NCI-H524 (cell line): ENCODE results near the gene SPINK6.

Experiments used
- DNase-seq, 2 experiments: peaks; one replicate each; lab custom pipeline; 2025; lab: John Stamatoyannopoulos, UW

Gene SPINK6, protein sequence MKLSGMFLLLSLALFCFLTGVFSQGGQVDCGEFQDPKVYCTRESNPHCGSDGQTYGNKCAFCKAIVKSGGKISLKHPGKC

DNA sequence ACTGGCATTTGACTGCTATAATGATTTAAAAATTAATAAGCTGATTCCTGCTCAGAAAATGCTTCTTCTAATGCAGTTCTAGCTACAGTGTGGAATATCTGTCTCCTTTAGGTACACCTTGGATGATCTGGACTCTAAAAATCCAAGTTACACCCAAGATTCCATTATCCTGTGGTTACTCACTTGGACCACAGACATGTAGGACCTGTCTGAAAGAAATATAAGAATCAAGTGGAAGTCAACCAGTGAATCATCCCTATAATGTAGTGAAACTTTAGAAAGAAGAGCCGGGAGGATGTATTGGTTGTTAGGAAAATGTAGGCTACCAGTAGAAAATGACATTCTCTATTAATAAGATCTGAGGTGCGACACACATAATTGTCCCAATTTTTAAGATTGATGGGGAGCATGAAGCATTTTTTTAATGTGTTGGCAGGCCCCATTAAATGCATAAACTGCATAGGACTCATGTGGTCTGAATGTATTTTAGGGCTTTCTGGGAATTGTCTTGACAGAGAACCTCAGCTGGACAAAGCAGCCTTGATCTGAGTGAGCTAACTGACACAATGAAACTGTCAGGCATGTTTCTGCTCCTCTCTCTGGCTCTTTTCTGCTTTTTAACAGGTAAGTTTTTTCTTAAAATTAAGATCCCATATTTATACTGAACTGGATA is at the start of gene SPINK6:
Gene SPINK6 (plus strand): TSS at position 512 of the 673 bp plus-strand sequence. CDS start 55 bp downstream, at position 567.
- DNase-seq, result no peak

DNA sequence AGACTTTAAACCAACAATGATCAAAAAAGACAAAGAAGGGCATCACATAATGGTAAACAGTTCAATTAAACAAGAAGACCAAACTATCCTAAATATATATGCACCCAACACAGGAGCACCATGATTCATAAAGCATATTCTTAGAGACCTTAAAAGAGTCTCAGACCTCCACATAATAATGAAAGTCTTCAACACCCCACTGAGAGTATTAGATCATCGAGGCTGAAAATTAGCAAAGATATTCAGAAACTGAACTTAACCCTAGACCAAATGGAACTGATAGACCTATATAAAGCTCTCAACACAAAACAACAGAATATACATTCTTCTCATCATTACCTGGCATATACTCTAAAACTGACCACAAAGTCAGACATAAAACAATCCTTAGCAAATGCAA is 46.2 kb upstream of the SPINK6 start:
- no peak for DNase-seq

DNA sequence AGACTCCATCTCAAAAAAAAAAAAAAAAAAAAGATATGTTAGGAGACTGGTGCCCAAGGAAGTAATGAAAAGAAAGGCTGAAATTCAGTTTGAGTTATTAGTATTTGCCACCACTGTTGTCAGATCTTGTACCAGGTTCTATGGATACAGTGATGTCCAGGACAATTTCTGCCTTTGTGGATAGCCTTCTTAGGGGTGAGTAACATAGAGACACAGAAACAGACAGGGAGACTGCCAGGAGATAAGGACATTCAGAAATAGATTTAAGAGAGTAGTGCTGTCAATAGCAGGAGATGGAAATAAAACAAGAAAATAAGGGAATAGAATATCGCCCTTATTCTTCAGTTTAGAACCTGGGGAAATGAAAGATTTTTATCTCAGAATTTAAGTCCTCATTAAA is 40.8 kb upstream of the SPINK6 start:
- DNase-seq, result no peak

DNA sequence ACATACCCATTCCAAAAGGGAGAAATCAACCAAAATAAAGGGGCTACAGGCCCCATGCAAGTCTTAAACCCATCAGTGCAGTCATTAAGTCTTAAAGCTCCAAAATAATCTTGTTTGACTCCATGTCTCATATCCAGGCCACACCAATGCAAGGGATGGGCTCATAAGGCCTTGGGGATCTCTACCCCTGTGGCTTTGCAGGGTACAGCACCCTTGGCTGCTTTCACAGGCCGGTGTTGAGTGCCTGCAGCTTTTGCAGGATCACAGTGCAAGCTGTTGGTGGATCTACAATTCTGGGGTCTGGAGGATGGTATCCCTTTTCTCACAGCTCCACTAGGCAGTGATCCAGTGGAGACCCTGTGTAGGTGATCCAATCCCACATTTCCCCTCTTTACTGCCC is 39.5 kb upstream of the SPINK6 start:
- no peak for DNase-seq

DNA sequence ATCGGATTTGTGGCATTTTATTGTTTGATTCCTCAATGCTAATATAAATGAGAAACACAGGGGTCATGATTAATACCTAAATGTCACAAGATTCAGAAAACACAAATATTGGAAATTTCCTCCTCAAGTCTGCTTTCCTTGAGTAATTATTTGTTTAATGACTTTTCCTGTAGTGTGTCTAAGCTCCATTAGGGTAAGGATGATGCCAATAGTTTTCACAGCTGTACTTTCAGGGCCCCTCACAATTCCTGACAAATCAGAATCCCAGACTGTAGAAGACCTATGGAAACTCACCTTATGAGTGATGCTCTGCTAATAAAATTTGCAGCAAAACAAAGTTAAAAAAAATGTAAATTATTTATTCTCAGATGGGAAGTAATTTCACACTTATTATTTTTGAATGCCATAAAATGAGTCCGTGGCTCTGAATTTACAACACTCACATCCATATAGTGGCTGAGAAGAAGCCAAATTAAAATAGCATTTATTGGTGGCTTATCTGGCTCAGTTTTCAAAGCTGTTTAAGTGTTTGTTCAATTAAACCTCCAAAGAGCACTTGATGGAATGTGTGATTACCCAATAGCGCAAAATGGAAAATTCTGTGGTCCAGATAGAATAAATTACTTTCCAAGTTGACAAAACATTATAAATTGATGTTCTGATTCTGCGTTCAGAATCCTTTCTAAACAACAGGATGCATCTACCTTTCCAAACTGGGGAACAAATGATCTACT is 36.1 kb upstream of the SPINK6 start:
- peak; percentile 12 to 71 for DNase-seq

DNA sequence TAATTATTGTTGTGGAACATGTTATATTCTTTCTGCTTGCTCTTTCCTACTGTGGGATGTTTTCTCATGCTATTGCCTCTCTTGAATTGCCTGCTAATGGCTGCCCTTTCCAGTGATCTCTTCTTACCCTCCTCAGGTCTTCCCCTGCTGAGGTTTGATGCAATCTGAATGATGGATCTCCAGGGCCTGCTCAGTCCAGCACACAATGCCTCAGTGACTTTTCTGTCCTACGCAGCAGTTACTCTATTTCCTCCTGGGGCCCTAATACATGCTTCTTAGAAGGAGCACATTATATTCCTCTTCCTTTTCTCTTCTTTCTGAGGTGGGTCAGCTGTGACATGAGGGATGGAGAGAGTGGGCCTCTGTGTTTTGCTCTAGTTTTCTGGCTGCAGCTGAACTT is 34.6 kb upstream of the SPINK6 start, which contains the start of gene SPINK14:
Gene SPINK14 (plus strand): TSS at position 301 of the 400 bp plus-strand sequence. CDS start 1,187 bp downstream, outside the sequence.
- DNase-seq, result no peak

DNA sequence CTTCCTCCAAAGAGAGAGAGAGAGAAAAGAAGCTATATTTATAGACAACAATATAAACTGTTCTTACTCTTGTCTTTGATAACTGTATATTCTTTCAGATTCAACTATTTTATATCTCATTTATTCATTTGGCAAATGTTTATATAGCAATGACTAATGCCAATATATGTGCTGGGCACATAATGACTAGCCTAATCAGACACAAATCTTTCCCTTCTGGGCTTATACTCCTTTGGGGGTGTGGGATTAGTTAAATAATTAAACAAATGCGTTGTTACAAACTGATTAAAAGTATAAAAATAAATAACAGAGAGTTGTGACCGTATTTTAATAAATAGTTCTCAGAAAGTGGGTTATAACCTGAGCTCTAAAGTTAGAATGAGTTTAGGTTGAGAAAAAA is 30.5 kb upstream of the SPINK6 start:
- no peak for DNase-seq

DNA sequence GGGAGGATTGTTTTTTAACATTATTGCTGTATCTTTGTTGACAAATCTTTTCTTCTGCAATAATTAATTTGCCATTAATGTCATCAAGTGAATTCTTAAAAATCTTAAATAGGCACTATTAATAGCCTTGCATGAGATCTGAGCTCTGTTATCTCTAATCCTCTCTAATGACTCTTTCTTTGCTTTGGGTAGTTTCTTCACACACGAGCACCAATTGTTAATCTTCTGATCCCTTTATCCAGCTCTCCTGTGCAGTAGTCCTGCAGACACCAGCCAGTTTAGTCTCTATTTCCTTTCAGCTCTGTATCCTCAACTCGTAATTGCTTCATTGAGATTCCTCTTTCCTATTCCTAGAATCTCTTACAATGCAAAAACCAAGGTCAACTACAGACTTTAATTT is 26.4 kb upstream of the SPINK6 start:
- peak in 1 of 2 experiments; percentile 63 for DNase-seq

DNA sequence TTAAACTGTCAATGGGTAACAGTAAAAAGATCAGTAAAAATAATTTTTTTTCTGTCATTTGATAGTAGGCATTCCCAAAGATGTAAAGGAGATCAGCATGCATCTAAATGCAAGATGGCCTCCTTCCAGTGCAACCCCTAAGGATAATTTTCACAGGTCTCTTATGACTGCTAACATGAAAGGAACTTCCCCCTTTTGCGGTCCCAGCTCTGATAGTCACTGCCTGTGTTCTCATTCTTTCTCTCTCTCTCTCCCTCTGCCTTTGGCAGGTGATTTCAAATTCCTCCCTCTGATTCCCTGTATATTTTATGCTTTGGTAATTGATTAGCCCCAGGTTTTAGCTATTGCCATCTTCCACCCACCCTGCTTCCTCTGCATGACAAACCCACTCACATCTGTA is 25.6 kb upstream of the SPINK6 start:
- DNase-seq, result no peak

DNA sequence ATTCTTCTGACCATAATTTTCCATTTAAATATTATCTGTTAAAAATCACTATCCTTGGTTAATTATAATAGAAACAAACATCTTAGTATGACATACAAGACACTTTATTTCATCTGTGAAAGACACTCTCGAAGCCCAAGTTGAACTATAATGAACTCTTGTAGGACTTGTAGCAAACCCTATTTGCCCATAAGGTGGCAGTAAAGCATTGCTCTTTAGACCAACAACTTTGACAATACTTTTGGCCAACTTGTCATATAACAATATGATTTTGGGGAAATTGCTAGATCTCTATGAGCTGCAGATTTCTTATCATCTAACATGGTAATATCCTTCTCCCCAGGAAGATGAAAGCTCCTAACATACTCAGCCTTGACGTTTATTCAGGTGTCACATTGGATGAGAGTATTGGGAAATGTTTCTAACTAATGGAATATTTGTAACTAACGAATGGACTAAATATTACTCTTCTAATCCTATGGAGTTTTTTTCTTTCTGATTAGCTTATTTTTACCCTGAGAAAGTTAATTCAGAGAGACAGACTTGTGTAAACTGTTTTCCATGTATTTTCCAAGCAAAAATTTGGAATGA is 23.5 kb upstream of the SPINK6 start:
- peak in 1 of 2 experiments; percentile 46 for DNase-seq

DNA sequence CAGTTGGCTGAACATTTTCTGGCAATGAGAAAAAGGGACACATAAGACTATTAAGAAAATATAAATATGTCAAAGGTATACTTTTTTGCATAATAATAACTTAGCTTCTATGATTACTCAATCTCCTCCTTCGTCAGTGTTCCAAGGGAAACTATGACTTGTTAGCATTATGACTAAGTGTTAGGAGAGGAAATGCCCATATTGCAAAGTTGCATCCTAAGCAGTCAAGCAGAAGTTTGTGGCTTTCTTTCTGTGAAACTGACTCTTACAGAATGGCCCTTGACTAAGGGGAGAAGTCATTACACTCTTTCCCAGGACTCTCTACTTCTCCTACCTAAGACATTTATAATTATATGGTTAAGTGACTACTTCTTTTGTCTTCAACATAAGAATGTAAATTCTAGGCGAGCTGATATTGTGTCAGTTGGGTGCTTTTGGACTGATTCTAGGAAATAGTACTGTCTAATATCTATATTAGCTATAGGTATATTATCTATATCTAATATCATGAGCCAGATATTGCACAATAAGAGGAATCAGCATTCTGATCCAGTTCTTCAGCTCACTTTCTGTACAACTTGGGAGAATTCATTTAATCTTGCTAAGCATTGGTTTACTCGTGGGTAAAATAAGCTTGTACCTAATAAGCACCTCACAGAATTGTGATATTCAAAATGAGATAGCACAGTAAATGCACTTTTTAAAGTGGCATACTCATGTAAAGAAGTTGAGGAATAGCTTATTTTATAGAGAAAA is 16.4 kb upstream of the SPINK6 start:
- DNase-seq, result no peak

DNA sequence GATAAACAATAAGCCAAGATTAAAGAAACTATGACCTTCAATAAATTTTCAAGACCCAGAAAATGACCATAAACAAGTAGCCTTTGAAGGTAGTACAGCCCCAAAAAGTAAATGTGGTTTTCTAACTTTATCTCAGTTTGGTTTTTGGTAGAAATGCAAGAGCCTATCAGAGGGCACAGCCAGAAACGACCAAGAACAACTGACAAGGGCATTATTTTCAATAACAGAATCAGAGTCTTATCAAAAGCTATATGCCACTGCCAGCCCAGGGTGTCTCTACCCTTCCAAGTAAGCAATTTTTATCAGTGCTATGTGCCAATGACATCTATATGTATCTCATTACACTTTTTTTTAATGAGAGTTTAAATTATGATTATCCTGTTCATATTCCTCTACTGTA is 11.8 kb upstream of the SPINK6 start:
- no peak for DNase-seq

DNA sequence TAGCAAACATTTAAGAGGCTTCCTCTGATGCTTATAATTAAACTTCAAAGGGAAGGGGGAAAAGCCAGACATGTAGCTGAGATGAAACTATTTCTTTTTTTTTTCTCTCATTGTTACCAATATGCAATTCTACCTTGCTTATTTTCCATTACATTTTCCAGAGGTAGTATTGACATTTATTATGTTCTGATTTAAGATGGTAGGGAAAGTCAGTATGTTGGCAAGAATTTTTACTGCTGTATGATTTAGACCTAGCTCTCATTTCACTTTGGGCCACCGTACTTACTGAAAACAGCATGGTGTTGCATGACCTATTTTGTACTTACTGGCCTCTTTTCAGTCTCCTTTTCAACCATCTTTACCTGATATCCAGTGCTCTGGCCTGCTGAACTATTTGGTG is 9.6 kb upstream of the SPINK6 start:
- DNase-seq, result no peak

DNA sequence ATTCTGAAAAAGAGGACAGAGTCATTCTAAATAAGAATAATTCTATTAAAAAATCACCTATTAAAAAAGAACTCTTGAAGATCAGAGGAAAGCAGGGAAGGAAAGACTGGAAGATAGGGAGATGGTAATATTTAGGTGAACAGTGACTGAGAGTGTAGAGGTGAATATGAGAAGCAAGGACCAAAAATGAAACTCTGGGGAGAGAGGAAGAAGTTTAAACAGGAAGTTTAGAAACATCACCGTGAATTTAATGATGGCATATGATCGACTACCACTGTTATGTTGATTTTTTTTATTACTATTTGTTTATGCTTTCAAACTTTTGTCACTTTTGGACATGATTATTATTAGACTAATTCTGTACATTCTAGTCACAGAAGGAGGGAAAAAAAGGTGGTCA is 1.7 kb upstream of the SPINK6 start:
- no peak for DNase-seq

DNA sequence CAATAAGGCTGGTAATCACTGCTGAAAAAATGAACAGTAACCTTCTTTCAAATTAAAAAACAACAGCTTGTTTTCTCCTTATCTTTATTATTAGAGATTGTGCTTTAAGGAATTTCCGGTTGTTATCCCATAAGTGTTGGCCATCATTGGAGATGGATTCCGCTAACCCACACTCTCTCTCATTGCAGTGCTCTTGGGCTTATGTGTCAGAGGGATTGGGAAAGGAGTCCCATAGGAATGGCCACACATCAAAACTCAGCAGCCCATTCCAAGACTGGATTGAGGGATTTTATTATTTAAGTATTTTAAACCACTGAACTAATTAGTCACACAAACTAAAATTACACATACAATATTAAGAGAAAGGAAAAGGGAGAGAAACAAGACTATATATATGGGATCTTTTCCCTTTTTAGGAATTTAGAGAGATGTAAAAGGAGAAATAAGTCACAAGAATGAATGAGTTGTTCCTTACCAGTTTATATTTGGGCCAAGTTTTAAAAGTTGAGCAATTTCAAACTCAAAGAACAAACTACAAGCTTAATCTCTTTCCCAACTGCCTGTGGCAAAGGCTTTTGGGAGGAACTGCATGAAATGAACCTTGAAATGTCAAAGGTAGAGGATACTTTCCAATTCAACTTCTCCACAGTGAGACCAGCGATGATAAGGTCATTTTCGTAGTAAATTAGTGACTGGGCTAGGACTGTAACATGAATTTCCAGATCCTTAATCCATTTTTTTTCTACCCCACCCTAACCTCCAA is 2.4 kb downstream of the SPINK6 start:
- no peak for DNase-seq

DNA sequence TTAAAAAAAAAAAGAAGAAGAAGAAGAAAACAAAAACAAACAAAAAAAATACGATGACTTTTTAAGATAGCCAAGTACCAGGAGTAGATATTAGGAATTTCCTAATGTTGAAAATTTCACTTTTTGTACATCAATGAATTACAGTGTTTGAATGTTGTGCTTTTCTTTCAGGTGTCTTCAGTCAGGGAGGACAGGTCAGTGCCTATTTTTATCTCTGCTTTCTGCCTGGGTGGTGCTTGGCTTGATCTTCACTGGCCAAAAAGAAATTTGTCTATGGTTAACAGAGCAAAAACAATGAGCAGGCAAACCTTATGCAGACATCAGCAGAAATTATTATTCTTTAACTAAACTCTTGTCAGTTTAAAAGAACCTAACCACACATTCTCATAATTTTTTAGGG is 3.0 kb downstream of the SPINK6 start:
- no peak for DNase-seq

DNA sequence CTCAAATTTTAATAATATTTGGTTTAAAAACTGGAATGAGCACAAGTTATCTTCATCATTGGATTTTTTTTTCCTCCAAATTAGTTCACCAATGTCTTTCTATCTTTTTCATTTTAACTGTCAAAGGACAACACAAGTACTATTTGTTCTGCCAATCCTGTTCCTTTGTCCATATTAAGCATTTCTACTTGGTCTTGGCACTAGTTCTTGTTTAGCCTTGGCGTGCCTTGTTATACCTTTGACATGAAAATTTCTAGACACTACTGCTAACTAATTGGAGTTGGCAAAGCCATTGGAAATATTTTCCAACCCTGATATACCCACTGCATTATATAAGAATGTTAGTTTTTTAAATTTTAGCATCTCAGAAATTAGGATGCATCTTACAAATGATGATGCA is 3.8 kb downstream of the SPINK6 start:
- no peak for DNase-seq

DNA sequence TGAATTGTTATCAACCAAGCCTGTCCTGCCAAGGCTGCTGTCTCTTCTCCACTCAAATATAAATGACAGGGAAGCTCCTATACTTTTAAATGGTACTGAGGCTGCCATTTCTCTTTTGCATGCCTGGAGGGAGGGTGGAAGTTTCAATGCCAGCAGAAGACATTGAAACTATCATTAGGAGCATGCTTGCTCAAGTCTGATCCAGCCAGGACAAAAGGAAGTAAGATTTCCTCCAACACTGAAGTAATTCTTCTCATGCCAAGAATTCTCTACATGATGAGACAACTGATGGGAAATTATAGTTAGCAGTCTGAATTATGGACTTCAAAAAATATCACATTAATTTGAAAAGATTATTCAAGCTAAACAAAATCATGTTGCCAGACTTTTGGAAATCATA is 5.4 kb downstream of the SPINK6 start:
- no peak for DNase-seq

DNA sequence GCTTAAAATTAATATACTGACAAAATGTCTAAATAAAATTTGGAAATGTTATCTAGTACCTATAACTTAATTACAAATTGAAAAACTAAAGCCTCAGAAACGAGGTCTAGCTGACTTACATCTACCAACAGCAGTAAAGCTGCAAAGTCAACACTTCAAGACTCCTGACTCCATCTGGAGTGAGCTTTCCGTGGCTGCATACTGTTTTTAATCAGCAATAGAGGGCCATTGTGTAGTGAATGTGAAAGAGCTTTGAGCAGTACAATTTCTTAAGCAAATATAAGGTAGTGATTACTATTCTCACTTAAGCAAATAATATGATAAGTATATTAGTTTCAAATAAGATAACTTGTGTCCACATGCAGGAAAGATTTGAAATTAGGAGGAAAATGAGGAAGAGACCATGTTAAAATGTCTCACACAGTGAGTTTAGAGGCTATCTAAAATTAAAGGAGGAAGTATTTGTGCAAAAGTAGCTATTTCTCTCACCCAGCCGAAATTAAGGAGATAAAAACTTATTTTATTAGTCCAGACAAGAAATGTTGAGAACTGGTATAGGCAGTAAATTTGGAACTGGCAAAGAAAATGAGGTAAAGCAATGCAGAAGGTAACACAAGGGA is 6.4 kb downstream of the SPINK6 start:
- peak; percentile 11 to 52 for DNase-seq

DNA sequence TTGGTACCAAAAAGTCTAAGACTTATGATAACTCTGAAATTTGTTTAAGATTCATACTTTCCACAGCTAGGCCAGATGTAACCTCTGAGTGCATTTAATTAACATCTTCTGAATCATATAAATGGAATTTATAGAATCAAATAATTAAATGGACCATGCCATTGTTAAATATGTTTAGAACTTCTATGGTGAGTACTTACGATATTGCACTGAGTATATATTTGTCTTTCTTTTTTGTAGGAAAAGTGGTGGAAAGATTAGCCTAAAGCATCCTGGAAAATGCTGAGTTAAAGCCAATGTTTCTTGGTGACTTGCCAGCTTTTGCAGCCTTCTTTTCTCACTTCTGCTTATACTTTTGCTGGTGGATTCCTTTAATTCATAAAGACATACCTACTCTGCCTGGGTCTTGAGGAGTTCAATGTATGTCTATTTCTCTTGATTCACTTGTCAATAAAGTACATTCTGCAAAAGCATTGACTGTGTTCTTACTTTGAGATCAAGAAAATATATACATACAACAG is 11.9 kb downstream of the SPINK6 start:
- no peak for DNase-seq

DNA sequence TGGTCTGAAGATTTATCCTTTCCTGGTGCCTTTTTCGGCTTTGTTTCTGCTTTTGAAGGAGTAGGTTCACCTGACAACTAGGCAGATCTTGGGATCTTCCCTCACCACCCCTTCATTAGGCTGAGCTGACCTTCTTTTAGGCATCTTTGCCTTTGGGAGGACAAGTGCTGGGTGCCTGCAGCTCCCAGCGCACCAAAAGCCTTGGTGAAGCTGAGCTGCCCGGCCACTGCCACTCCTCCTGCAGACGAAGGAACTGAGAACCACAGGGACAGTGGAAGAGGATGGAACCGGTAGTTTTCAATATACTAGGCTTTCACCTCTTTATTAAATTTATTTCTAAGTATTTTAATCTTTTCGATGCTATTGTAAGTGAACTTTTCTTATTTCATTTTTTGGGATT is 18.7 kb downstream of the SPINK6 start:
- DNase-seq, result no peak
